RWPE1 (cell line): ENCODE results near the gene MRPS14.

Experiments
- CTCF ChIA-PET: fragments of 350-600 bp; sonication (Branson Sonifier 250); formaldehyde crosslinking; extraction: SDS; loops from one replicate; lab custom pipeline; 2021; lab: Yijun Ruan, JAX
- POLR2A ChIA-PET: fragments of 400-600 bp; formaldehyde crosslinking; extraction: SDS; loops from one replicate; lab custom pipeline; 2020; ENCODE audit warnings: antibody characterized with exemption; ENCODE audit not compliant: low non-redundant PET; lab: Yijun Ruan, JAX
- DNase-seq: peaks from one replicate; pipeline ENCODE4 v3.0.0; 2012; ENCODE audit warnings: low spot score
- H3K27ac ChIP-seq: fragments of 450-650 bp; 2 replicates; pipeline ENCODE4 v1.5.1; 2017
- CTCF ChIP-seq: fragments of 450-650 bp; conservative IDR thresholded peaks from 2 replicates; pipeline ENCODE4 v1.5.1; 2017; ENCODE audit warnings: low read depth, mild to moderate bottlenecking

The MRPS14 gene

GRCh38 chr1:175043824-175044223 lies 20.6 kb upstream of the MRPS14 start:
- ChIA-PET CTCF (no interaction called here), POLR2A (no interaction called here)
- H3K27ac ChIP-seq = no peak overlapping the region
- TF ChIP-seq CTCF = no peak
- DNase-seq = no peak

- POLR2A ChIA-PET = no interaction called here
- no peak for TF ChIP-seq CTCF
- H3K27ac ChIP-seq = no peak overlapping the region
- DNase-seq = no peak
- CTCF ChIA-PET = no interaction called here
These were observed 19.4 kb upstream of the MRPS14 start for GRCh38 chr1:175042650-175043049.

- no peak for DNase-seq
- no peak for TF ChIP-seq CTCF
- ChIA-PET CTCF (interaction anchor here (1.0 to 1.3 kb wide), 2 partner anchors 9 to 85 kb away, joined by 3 to 5 read pairs; no protein-coding TSS in a partner anchor), POLR2A (no interaction called here)
- H3K27ac ChIP-seq = no peak overlapping the region
These were observed 17.2 kb upstream of the MRPS14 start for GRCh38 chr1:175040324-175040879.

- no peak for TF ChIP-seq CTCF
- POLR2A ChIA-PET = interaction anchor here (0.6 kb wide), 1 partner anchor 1339 kb away, joined by 4 read pairs; no protein-coding TSS in a partner anchor
- DNase-seq = no peak
- CTCF ChIA-PET = no interaction called here
- H3K27ac ChIP-seq = no peak overlapping the region
These were observed 14.2 kb upstream of the MRPS14 start for GRCh38 chr1:175037416-175037815.

- POLR2A ChIA-PET = no interaction called here
- CTCF ChIA-PET = no interaction called here
These were observed 13.3 kb upstream of the MRPS14 start for GRCh38 chr1:175036476-175036875.

GRCh38 chr1:175035865-175036264 lies 12.6 kb upstream of the MRPS14 start:
- POLR2A ChIA-PET = no interaction called here
- no peak for TF ChIP-seq CTCF
- no peak for DNase-seq
- H3K27ac ChIP-seq = no peak overlapping the region
- CTCF ChIA-PET = no interaction called here

More at GRCh38 chr1:175036476-175036875, 13.3 kb upstream of the MRPS14 start:
- no peak overlapping the region for H3K27ac ChIP-seq
- no peak for TF ChIP-seq CTCF
- no peak for DNase-seq
